ENCODE results near the gene MAPRE2.
"Not testable (repeated sequence)": the region's sequence is repeated elsewhere in the genome, so short reads cannot be mapped to it uniquely, and the experiment has no call there.

Gene MAPRE2

GRCh38 chr18:35143622-35144596 is 102.7 kb downstream of the MAPRE2 start:
- DNase-seq (ENCODE audit: low read depth in 1 of 2, low spot score in 1 of 2) = no peak

GRCh38 chr18:35144698-35145097 is 103.5 kb downstream of the MAPRE2 start:
- no peak for DNase-seq (ENCODE audit: low read depth in 1 of 2, low spot score in 1 of 2)

DNA sequence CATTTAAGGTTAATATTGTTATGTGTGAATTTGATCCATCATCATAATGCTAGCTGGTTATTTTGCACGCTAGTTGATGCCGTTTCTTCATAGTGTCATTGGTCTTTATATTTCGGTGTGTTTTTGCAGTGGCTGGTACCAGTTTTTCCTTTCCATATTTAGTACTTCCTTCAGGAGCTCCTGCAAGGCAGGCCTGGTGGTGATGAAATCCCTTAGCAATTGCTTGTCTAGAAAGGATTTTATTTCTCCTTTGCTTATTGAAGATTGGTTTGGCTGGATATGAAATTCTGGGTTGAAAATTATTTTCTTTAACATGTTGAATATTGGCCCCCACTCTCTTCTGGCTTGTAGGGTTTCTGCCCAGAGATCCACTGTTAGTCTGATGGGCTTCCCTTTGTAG is 109.0 kb downstream of the MAPRE2 start:
- not testable (repeated sequence) for DNase-seq (ENCODE audit: low read depth in 1 of 2, low spot score in 1 of 2)

- DNase-seq (ENCODE audit: low read depth in 1 of 2, low spot score in 1 of 2) = no peak
These were observed 112.5 kb downstream of the MAPRE2 start for GRCh38 chr18:35153609-35154272.

DNA sequence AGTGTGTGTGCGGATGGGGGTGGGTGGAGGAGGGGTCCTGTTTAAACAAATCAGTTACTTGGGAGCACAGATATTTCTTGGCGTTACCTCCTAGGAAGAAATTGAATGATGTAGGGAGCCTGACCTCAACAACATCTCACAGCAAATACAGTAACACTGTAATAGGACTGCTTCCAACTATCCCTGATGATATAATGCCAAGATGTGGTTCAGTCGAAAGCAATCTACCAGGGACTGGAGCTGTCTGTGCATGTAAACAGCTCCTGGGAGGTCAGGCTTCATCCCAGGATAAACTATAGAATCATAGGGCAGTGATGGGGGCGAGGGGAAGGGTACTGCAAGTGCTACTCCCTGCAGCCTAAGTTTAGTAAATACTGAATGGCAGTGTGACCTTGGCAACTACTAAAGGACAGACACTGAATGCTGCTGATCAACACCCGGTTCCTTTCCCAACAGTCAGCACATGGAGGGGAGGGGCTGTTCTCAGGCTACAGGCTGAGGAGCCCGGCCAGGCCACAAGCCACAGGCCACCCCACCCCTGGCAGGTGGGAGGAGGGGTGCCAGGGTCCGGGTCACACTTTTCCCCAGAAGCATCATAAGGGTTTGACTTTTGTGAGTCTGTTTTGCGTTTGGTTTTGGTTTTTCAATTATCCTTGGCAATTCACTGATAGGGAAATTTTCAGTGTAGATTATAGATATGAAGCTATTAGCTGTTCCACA is 114.3 kb downstream of the MAPRE2 start:
- no peak for DNase-seq (ENCODE audit: low read depth in 1 of 2, low spot score in 1 of 2)

- DNase-seq (ENCODE audit: low read depth in 1 of 2, low spot score in 1 of 2) = no peak
These were observed 116.0 kb downstream of the MAPRE2 start for GRCh38 chr18:35157181-35157580.

DNA sequence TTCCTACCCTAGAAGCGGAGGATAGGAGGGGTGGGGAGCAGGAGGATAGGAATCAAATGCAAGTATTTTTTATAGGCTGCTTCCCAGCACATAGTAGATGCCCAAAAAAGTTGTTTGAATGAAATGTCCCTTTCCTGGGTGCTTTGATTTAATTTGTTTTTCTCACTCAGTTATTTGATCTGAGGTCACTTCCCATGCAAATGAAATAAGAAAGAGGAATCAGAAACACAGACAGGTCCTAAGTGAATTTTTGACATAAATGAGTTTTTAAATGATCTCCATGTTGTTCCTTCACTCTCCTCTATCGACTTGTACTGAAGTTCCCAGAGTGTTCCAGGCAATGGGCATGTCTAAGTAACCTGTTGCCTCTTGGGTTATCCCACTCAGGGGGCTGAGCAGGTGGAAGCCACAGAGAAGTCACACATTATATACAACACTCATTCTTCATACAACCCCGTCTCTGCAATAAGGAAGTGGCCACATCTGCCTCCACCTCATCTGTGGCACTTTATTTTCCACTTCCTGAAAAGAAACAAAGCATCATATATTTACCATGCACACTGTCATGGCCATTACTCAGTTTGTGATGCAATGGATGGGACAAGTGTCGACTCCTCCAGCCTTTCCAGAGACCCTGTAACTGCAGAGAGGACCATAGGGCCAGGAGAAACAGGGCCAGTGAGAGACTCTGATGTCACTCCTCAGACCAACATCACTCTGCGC is 117.7 kb downstream of the MAPRE2 start:
- DNase-seq (ENCODE audit: low read depth in 1 of 2, low spot score in 1 of 2) = no peak

- DNase-seq (ENCODE audit: low read depth in 1 of 2, low spot score in 1 of 2) = no peak
These were observed 118.6 kb downstream of the MAPRE2 start for GRCh38 chr18:35159782-35160181.

GRCh38 chr18:35161485-35161884 is 120.3 kb downstream of the MAPRE2 start:
- no peak for DNase-seq (ENCODE audit: low read depth in 1 of 2, low spot score in 1 of 2)

GRCh38 chr18:35161934-35162333 is 120.7 kb downstream of the MAPRE2 start:
- no peak for DNase-seq (ENCODE audit: low read depth in 1 of 2, low spot score in 1 of 2)

- no peak for DNase-seq (ENCODE audit: low read depth in 1 of 2, low spot score in 1 of 2)
These were observed 121.9 kb downstream of the MAPRE2 start for GRCh38 chr18:35163014-35163539.

- DNase-seq (ENCODE audit: low read depth in 1 of 2, low spot score in 1 of 2) = no peak
These were observed 122.5 kb downstream of the MAPRE2 start for GRCh38 chr18:35163721-35164120.

GRCh38 chr18:35164133-35164532 is 122.9 kb downstream of the MAPRE2 start:
- DNase-seq (ENCODE audit: low read depth in 1 of 2, low spot score in 1 of 2) = no peak

DNA sequence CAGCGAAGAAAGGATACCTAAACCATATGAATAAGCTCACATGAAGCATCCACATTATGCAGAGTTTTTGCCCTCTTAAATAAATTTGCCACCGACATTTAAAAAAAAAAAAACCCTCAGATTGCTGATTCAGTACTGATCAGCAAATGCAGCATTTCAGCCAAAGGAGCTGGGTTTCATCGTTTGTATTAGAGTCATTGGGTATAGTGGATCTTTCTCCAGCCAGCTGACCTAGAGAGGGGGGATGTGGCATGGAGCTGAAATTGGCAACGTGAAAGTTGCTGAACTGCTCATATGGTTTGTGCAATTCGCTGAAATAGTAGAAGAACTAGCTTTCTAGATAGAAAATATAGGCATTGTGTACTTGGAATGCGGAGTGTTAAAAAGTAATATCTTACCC is 126.1 kb downstream of the MAPRE2 start:
- no peak for DNase-seq (ENCODE audit: low read depth in 1 of 2, low spot score in 1 of 2)

- DNase-seq (ENCODE audit: low read depth in 1 of 2, low spot score in 1 of 2) = no peak
These were observed 126.6 kb downstream of the MAPRE2 start for GRCh38 chr18:35167857-35168256.

DNA sequence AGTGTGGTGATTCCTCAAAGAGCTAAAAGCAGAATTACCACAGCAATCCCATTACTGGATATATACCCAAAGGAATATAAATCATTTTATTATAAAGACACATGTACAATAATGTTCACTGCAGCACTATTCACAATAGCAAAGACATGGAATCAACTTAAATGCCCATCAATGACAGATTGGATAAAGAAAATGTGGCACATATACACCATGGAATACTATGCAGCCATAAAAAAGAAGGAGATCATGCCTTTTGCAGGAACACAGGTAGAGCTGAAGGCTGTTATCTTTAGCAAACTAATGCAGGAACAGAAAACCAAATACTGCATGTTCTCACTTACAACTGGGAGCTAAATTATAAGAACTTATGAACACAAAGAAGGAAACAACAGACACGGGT is 129.1 kb downstream of the MAPRE2 start:
- not testable (repeated sequence) for DNase-seq (ENCODE audit: low read depth in 1 of 2, low spot score in 1 of 2)

GRCh38 chr18:35171315-35171987 is 130.2 kb downstream of the MAPRE2 start:
- DNase-seq (ENCODE audit: low read depth in 1 of 2, low spot score in 1 of 2) = no peak

DNA sequence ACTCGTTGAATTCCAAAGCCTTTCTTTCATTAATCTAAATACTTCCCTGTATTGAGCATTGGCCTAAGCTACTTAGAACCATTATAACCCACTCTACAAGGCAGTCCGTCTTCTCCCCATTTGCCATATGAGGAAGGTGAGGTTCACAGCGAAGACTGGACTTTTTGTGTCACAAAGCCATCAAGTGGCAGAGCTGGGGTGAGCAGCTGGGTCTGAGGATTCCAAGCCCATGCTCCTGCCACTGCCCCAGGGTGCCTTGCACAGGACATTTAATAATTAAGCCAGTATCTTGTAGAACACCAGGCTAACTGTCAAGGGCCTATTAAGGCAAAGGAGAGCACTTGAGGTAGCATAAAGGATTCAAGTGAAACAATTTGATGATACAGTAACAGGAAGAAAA is 130.8 kb downstream of the MAPRE2 start:
- DNase-seq (ENCODE audit: low read depth in 1 of 2, low spot score in 1 of 2) = no peak

- no peak for DNase-seq (ENCODE audit: low read depth in 1 of 2, low spot score in 1 of 2)
These were observed 131.3 kb downstream of the MAPRE2 start for GRCh38 chr18:35172451-35173035.

Data from activated T-helper 1 cell treated with anti-CD3 and anti-CD28 coated beads, Interleukin-2, amount 50 U/mL, for 16 hours (primary cell).